BLaER1 treated with 17β-estradiol and CSF1 and Interleukin-3, amounts not matched to agents 10 nM and 100 nM (cell line): ENCODE results near the gene HOXB4.

ENCODE experiments used
- H3K27ac ChIP-seq, 11 experiments: shearing (Covaris generic); formaldehyde crosslinking; 2 replicates each; pipeline ENCODE4 v1.8.1; 2022
- H3K27me3 ChIP-seq, 11 experiments: shearing (Covaris generic); formaldehyde crosslinking; 2 replicates each; pipeline ENCODE4 v1.8.1; 2022
- H3K36me3 ChIP-seq, 11 experiments: shearing (Covaris generic); formaldehyde crosslinking; 2 replicates each; pipeline ENCODE4 v1.8.1; 2022
- H3K4me1 ChIP-seq, 10 experiments: shearing (Covaris generic); formaldehyde crosslinking; 2 replicates each; pipeline ENCODE4 v1.8.1; 2022
- H3K4me2 ChIP-seq, 11 experiments: shearing (Covaris generic); formaldehyde crosslinking; 2 replicates each; pipeline ENCODE4 v1.8.1; 2022
- H3K4me3 ChIP-seq, 10 experiments: shearing (Covaris generic); formaldehyde crosslinking; 2 replicates each; pipeline ENCODE4 v1.8.1; 2022
- H3K9ac ChIP-seq, 11 experiments: shearing (Covaris generic); formaldehyde crosslinking; 2 replicates each; pipeline ENCODE4 v1.8.1; 2022
- H3K9me3 ChIP-seq, 11 experiments: shearing (Covaris generic); formaldehyde crosslinking; replicated peaks in 1 of 11; 2 replicates each; pipeline ENCODE4 v1.8.1; 2022
- H4K20me1 ChIP-seq, 11 experiments: shearing (Covaris generic); formaldehyde crosslinking; 2 replicates each; pipeline ENCODE4 v1.8.1; 2022
- Cebpa-rat ChIP-seq, 11 experiments: shearing (Covaris generic); IDR thresholded peaks; 2 replicates each; pipeline ENCODE4 v1.8.1; 2022

HOXB4 gene

DNA sequence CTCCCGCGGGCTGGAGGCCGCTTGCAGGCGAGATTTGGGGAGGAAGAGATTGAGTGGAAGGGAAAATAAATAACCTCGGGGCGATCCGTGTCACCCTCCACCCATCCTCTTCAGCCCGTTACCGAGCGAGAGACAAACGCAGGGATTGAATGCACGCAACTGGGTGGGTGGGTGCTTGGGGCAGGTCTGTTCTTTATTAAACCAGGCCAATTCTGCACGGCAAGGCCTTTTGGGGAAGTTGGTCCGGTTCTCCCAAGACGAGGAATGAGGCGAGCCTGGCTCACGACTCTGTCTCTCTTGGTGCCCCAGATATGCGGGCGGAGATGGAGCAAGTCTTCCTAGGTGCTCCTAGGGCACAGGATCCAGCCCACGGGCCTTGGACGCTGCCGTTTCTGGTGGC lies 33.1 kb upstream of the HOXB4 start:
- Histone ChIP-seq H3K9me3 (peaks cover 0 to 9% (median 5%) of the 10 kb centered on the region in 11 experiments; a peak in 9 of 22 replicates), H3K4me1 (peaks cover 0 to 13% (median 4%) of the 10 kb centered on the region in 10 experiments; a peak in 7 of 20 replicates), H4K20me1 (peaks cover 0 to 92% (median 76%) of the 10 kb centered on the region in 11 experiments; a peak in 19 of 22 replicates), H3K27ac (no peak overlapping the region), H3K27me3 (peaks cover 100% of the 10 kb centered on the region in 11 experiments), H3K4me3 (no peak overlapping the region), H3K36me3 (no peaks in the 10 kb centered on the region), H3K9ac (no peak overlapping the region), H3K4me2 (no peak overlapping the region)
- TF ChIP-seq Cebpa-rat (IDR thresholded peaks at IDR 0.05): no peak

DNA sequence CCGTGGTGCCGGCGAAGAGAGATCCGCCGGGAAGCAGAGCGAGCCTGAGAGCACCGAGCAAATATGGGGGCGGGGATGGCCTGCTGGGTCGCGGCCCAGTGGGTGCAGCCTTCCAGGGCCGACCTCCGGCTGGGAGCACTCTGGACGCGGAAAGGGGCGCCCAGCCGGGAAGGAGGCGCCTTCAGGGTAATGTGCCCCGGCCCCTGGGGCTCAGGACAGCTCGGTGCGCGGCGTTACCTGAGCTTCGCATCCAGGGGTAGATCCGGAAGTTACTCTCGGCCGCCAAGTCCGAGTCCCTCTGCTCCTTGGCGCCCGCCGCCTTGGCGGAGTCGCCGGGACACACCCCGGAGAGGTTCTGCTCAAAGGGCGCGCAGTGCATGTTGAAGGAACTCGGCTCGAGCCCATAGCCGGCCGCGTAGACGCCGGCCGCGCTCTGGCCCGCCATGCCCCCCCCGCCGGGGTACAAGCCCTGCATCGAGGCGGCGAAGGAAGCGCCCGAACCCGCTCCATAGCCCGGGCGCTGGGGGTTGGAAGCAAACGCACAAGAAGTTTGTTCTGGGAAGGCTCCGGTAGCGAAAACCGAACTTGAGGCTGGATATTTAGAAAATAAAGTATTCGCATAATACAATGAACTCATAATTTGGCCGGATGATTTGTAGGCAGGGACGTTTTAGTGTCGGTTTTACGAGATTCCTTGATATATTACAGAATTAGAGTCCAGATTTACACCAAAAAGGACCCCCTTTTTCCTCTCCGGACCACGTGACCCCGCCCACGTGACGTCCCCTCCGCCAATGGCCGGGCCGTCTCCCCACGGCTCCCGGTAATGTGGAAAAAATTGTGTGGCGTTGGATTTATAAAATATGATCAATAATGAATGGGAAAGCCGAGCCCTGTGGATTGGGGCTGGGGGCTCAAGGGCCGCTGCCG lies 32.4 kb upstream of the HOXB4 start, which contains the start of gene HOXB7:
HOXB7 (minus strand) TSS at position 736 of the 930 bp plus-strand sequence; CDS start at position 637, 99 bp downstream.
- peak within 1 kb of the TSS in 4 of 11 experiments; percentile 8 to 67 (median 26); a peak in 4 of 22 replicates for H3K4me2 ChIP-seq
- H3K4me3 ChIP-seq: no peak within 1 kb of the TSS
- peaks cover 0 to 13% (median 4%) of the 10 kb centered on the region in 10 experiments; a peak in 7 of 20 replicates for H3K4me1 ChIP-seq
- peaks cover 0 to 92% (median 76%) of the 10 kb centered on the region in 11 experiments; a peak in 19 of 22 replicates for H4K20me1 ChIP-seq
- no peaks in the 10 kb centered on the region for H3K36me3 ChIP-seq
- H3K9me3 ChIP-seq: peaks cover 0 to 9% (median 5%) of the 10 kb centered on the region in 11 experiments; a peak in 9 of 22 replicates
- peaks cover 100% of the 10 kb centered on the region in 11 experiments for H3K27me3 ChIP-seq
- no peak within 1 kb of the TSS for H3K27ac ChIP-seq
- no peak for TF ChIP-seq Cebpa-rat (IDR thresholded peaks at IDR 0.05)
- no peak within 1 kb of the TSS for H3K9ac ChIP-seq

DNA sequence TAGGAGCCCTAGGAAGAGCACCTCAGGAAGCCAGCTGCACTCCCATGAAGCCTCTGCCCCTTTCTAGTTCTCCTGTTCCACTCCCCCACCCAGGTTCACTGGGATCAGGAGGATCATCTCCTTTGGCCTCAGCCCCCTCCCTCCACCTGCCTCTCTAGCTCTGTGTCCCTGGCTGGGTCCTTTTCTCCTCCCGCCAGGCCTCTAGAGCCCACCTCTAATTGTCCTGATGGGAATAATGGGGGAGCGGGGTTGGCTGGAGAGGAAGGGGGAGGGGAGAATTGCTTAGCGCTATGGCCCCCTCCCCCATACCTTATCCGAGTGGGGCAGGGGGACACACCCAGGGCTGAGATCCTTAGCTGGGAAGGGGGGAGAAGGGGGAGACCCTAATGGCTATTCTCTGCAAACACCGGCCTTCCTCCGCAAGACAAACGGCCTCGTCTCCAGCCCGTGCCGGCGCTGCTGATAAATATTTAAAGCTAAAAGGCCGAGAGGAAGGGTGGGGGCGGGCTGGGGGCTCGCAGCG lies 31.7 kb upstream of the HOXB4 start:
- Histone ChIP-seq H3K4me2 (no peak overlapping the region), H3K4me1 (peaks cover 0 to 13% (median 4%) of the 10 kb centered on the region in 10 experiments; a peak in 7 of 20 replicates), H3K9me3 (peaks cover 0 to 9% (median 5%) of the 10 kb centered on the region in 11 experiments; a peak in 9 of 22 replicates), H3K27me3 (peaks cover 100% of the 10 kb centered on the region in 11 experiments), H3K9ac (no peak overlapping the region), H3K4me3 (no peak overlapping the region), H3K36me3 (no peaks in the 10 kb centered on the region), H4K20me1 (peaks cover 0 to 92% (median 81%) of the 10 kb centered on the region in 11 experiments; a peak in 19 of 22 replicates), H3K27ac (no peak overlapping the region)
- TF ChIP-seq Cebpa-rat (IDR thresholded peaks at IDR 0.05): no peak

DNA sequence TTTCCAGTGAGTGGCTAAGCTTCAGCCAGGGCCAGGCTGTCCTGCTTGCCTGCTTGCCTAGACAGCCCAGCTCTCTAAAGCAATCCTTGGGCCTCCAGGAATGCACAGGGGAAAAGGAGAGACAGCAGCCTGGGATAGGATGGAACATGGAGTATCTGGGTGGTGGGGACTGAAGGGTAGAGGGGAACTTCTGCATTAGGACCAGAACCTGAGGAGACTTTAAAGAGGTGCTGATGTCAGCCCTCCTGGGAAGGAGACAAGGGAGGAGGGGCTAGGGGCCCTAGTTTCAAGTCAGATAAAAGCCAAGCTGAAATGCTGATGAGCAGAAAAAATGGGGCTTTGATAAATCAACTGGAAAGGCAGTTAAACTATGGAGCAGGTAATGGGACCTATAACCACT lies 30.9 kb upstream of the HOXB4 start:
- Histone ChIP-seq H3K4me3 (no peak overlapping the region), H3K4me1 (peaks cover 0 to 13% (median 4%) of the 10 kb centered on the region in 10 experiments; a peak in 7 of 20 replicates), H3K27me3 (peaks cover 100% of the 10 kb centered on the region in 11 experiments), H3K9me3 (peaks cover 0 to 9% (median 5%) of the 10 kb centered on the region in 11 experiments; a peak in 9 of 22 replicates), H3K36me3 (no peaks in the 10 kb centered on the region), H3K27ac (no peak overlapping the region), H3K4me2 (no peak overlapping the region), H4K20me1 (peaks cover 0 to 95% (median 84%) of the 10 kb centered on the region in 11 experiments; a peak in 19 of 22 replicates), H3K9ac (no peak overlapping the region)
- no peak for TF ChIP-seq Cebpa-rat (IDR thresholded peaks at IDR 0.05)

DNA sequence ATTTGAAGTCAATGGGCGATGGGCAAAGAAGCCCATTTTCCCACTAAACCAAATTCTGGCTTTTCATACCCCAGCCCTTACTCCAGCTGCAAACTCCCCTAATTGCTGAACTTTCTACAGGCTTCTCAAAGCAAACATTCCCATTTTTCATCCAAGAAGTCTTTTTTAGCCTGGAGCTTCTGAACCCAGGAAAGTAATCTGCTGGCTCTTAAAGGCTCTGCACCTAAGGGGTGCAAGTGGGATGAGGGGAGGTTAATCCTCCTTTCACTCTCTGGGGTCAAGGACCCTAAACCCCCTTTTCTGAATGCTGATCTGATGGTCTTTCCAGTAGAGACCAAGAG lies 30.3 kb upstream of the HOXB4 start:
- TF ChIP-seq Cebpa-rat (IDR thresholded peaks at IDR 0.05): no peak
- Histone ChIP-seq H3K4me3 (no peak overlapping the region), H4K20me1 (peaks cover 0 to 95% (median 85%) of the 10 kb centered on the region in 11 experiments; a peak in 18 of 22 replicates), H3K4me2 (no peak overlapping the region), H3K27ac (no peak overlapping the region), H3K4me1 (peaks cover 0 to 13% (median 4%) of the 10 kb centered on the region in 10 experiments; a peak in 7 of 20 replicates), H3K27me3 (peaks cover 100% of the 10 kb centered on the region in 11 experiments), H3K36me3 (no peaks in the 10 kb centered on the region), H3K9ac (no peak overlapping the region), H3K9me3 (peaks cover 0 to 9% (median 5%) of the 10 kb centered on the region in 11 experiments; a peak in 9 of 22 replicates)

DNA sequence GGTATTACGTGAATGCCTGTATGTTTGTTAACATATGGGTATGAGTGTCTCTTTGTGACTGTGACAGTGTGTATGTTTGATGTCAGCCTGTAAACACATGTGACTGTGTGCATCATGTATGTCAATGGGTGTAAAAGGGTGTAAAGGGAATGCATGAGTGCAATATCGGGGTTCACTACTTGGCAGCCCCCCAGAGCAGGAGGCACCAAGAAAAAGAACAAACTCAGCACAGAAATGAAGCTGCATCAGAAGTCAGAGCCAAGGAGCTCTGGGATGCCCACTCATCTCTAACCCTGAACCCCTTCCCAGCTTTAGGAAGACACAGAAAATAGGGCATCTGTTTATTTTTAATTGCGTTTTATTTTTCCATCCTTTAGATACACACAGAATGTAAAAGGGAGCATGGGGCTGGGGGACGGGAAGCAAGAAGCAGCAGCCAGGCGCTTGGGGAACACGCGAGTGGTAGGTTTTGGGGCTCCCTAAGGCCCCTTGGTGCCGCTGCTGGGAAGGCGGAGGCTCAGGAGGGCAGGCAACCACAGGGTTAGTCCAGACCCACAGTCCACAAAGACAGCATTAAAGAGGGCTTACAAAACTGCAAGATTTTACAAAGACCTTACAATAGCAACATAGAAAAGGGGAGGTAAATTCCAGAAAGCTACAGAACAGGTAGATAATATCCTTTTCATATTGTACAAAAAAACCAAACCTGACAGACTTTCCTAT lies 28.9 kb upstream of the HOXB4 start:
- peaks cover 0 to 95% (median 82%) of the 10 kb centered on the region in 11 experiments; a peak in 18 of 22 replicates for H4K20me1 ChIP-seq
- no peak overlapping the region for H3K27ac ChIP-seq
- no peak for TF ChIP-seq Cebpa-rat (IDR thresholded peaks at IDR 0.05)
- no peak overlapping the region for H3K4me3 ChIP-seq
- no peak overlapping the region for H3K9ac ChIP-seq
- peaks cover 0 to 9% (median 5%) of the 10 kb centered on the region in 11 experiments; a peak in 9 of 22 replicates for H3K9me3 ChIP-seq
- peaks cover 0 to 5% (median 4%) of the 10 kb centered on the region in 10 experiments; a peak in 7 of 20 replicates for H3K4me1 ChIP-seq
- no peaks in the 10 kb centered on the region for H3K36me3 ChIP-seq
- H3K27me3 ChIP-seq: peaks cover 100% of the 10 kb centered on the region in 11 experiments
- H3K4me2 ChIP-seq: no peak overlapping the region

DNA sequence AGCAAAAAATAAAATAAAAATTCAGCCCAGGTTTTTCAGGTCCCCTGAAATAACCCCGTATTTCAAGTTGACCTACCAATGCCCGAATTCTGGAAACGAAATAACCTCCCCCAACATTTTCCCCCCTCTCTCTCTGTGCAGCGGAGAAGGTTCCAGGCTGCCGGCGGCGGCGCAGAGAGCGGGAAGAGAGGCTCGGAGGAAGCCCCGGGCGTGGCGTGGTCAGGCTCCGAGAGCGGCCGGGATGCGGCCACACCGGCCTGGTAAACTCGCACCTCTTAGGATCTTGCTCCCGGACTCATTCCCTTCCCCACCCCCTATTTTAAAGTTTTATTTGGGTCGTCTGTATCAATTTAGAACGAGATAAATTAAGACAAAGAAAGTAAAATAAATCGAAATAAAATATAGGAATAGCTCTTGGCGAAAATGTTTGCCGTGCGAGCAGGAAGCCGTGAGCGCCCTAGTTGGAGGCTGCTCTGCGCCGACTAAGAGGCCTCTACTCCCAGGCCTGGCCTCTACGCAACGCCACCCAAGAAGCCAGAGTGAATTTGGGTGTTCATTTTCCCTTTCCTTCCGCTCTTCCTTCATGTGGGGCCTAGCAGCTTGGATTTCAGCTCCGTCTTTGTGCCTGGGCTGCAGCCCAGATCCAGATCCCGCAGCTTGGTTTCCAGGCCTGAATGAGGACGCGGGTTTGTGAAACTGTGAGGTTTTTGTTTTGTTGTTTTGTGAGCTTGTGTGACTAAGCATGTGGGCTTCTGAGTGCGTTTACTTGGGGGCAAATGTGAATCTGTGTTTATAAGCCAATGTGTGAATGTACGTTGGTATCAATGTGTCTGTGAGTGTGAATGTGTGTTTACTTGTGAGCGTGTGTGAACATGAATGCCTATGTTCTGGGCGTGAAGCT lies 28.1 kb upstream of the HOXB4 start:
- H3K9ac ChIP-seq: no peak overlapping the region
- H4K20me1 ChIP-seq: peaks cover 0 to 97% (median 85%) of the 10 kb centered on the region in 11 experiments; a peak in 18 of 22 replicates
- no peak overlapping the region for H3K4me2 ChIP-seq
- peaks cover 100% of the 10 kb centered on the region in 11 experiments for H3K27me3 ChIP-seq
- no peak overlapping the region for H3K27ac ChIP-seq
- peaks cover 0 to 9% (median 5%) of the 10 kb centered on the region in 11 experiments; a peak in 9 of 22 replicates for H3K9me3 ChIP-seq
- H3K4me1 ChIP-seq: no peaks in the 10 kb centered on the region
- no peaks in the 10 kb centered on the region for H3K36me3 ChIP-seq
- TF ChIP-seq Cebpa-rat (IDR thresholded peaks at IDR 0.05): no peak
- H3K4me3 ChIP-seq: no peak overlapping the region
